ENCODE results near the gene FOXP1. TPM values are rescaled to one million over a fixed set of nuclear protein-coding genes. Genes with fewer than 3 reads are reported as not detected.
A peak's percentile ranks its signal among the peaks of the same experiment; 100 is the strongest.

FOXP1 gene
- total and polyA plus RNA-seq, 2 of the 13 experiments (the other 11 are each of a cell fraction or from before 2014, with no cell fraction given): 40.4 to 59.0 TPM

DNA sequence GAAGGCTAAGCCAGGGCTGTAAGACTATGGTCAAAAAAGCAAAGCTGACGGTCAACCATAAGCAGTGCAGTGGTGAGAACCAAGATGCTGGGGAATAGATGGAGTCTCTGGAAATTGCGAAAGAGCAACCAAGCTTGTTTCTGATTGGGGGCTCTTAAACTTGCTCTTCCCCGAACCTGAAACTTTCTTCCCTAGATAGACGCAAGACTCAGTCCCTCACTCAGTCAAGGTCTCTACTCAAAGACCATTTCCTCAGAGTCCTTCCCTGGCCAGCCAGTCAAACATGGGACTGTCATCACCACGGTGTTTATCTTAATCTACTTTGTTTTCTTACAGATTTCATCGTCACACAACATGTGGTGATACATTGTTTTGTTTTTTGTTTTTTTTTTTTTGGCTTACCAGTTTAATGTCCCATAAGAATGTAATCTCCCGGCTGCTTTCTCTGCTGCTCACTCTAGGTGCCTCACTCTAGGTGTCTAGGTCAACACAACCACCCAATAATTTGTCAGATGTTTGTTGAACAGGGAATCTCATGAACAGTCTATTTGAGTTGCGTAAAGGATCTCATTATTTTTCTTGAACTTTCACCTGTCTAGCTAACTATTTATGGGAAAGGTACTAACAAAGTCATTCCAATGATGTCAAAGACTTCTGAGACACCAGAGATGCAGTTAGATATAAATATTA, 495.4 kb downstream of the FOXP1 start (continued):
- TF ChIP-seq, protein P1, sequence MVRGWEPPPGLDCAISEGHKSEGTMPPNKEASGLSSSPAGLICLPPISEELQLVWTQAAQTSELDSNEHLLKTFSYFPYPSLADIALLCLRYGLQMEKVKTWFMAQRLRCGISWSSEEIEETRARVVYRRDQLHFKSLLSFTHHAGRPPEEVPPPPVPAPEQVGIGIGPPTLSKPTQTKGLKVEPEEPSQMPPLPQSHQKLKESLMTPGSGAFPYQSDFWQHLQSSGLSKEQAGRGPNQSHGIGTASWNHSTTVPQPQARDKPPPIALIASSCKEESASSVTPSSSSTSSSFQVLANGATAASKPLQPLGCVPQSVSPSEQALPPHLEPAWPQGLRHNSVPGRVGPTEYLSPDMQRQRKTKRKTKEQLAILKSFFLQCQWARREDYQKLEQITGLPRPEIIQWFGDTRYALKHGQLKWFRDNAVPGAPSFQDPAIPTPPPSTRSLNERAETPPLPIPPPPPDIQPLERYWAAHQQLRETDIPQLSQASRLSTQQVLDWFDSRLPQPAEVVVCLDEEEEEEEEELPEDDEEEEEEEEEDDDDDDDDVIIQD (CRISPR knock-in tag; IDR thresholded peaks at IDR 0.05; ENCODE audit: low read depth): peak; percentile 72; the same call in 1 of the 2 replicates
- no peak for TF ChIP-seq KDM5B (CRISPR knock-in tag; IDR thresholded peaks at IDR 0.05; ENCODE audit: borderline replicate concordance)
- TF ChIP-seq ATF1 (CRISPR knock-in tag; IDR thresholded peaks at IDR 0.05): peak; percentile 20; the same call in 1 of the 2 replicates
- TF ChIP-seq SIX1 (CRISPR knock-in tag; IDR thresholded peaks at IDR 0.05; ENCODE audit: borderline replicate concordance): peak; percentile 50; the same call in 1 of the 2 replicates
- TF ChIP-seq TBX2 (CRISPR knock-in tag; IDR thresholded peaks at IDR 0.05; ENCODE audit: borderline replicate concordance): peak; percentile 83
- no peak for TF ChIP-seq TCF12 (IDR thresholded peaks at IDR 0.05)
- TF ChIP-seq TCF12 (CRISPR knock-in tag; IDR thresholded peaks at IDR 0.05): 0 out of 2 replicates have a peak, but pooled peaks have one; percentile 29
- TF ChIP-seq TOPORS (CRISPR knock-in tag; IDR thresholded peaks at IDR 0.05): no peak
- TF ChIP-seq, protein P2, sequence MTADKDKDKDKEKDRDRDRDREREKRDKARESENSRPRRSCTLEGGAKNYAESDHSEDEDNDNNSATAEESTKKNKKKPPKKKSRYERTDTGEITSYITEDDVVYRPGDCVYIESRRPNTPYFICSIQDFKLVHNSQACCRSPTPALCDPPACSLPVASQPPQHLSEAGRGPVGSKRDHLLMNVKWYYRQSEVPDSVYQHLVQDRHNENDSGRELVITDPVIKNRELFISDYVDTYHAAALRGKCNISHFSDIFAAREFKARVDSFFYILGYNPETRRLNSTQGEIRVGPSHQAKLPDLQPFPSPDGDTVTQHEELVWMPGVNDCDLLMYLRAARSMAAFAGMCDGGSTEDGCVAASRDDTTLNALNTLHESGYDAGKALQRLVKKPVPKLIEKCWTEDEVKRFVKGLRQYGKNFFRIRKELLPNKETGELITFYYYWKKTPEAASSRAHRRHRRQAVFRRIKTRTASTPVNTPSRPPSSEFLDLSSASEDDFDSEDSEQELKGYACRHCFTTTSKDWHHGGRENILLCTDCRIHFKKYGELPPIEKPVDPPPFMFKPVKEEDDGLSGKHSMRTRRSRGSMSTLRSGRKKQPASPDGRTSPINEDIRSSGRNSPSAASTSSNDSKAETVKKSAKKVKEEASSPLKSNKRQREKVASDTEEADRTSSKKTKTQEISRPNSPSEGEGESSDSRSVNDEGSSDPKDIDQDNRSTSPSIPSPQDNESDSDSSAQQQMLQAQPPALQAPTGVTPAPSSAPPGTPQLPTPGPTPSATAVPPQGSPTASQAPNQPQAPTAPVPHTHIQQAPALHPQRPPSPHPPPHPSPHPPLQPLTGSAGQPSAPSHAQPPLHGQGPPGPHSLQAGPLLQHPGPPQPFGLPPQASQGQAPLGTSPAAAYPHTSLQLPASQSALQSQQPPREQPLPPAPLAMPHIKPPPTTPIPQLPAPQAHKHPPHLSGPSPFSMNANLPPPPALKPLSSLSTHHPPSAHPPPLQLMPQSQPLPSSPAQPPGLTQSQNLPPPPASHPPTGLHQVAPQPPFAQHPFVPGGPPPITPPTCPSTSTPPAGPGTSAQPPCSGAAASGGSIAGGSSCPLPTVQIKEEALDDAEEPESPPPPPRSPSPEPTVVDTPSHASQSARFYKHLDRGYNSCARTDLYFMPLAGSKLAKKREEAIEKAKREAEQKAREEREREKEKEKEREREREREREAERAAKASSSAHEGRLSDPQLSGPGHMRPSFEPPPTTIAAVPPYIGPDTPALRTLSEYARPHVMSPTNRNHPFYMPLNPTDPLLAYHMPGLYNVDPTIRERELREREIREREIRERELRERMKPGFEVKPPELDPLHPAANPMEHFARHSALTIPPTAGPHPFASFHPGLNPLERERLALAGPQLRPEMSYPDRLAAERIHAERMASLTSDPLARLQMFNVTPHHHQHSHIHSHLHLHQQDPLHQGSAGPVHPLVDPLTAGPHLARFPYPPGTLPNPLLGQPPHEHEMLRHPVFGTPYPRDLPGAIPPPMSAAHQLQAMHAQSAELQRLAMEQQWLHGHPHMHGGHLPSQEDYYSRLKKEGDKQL (CRISPR knock-in tag; IDR thresholded peaks at IDR 0.05; ENCODE audit: low read depth): peak; percentile 66; the same call in 1 of the 2 replicates
- TF ChIP-seq NFYC (CRISPR knock-in tag; IDR thresholded peaks at IDR 0.05): peak; percentile 43; the same call in 1 of the 2 replicates
- TF ChIP-seq, protein P3, sequence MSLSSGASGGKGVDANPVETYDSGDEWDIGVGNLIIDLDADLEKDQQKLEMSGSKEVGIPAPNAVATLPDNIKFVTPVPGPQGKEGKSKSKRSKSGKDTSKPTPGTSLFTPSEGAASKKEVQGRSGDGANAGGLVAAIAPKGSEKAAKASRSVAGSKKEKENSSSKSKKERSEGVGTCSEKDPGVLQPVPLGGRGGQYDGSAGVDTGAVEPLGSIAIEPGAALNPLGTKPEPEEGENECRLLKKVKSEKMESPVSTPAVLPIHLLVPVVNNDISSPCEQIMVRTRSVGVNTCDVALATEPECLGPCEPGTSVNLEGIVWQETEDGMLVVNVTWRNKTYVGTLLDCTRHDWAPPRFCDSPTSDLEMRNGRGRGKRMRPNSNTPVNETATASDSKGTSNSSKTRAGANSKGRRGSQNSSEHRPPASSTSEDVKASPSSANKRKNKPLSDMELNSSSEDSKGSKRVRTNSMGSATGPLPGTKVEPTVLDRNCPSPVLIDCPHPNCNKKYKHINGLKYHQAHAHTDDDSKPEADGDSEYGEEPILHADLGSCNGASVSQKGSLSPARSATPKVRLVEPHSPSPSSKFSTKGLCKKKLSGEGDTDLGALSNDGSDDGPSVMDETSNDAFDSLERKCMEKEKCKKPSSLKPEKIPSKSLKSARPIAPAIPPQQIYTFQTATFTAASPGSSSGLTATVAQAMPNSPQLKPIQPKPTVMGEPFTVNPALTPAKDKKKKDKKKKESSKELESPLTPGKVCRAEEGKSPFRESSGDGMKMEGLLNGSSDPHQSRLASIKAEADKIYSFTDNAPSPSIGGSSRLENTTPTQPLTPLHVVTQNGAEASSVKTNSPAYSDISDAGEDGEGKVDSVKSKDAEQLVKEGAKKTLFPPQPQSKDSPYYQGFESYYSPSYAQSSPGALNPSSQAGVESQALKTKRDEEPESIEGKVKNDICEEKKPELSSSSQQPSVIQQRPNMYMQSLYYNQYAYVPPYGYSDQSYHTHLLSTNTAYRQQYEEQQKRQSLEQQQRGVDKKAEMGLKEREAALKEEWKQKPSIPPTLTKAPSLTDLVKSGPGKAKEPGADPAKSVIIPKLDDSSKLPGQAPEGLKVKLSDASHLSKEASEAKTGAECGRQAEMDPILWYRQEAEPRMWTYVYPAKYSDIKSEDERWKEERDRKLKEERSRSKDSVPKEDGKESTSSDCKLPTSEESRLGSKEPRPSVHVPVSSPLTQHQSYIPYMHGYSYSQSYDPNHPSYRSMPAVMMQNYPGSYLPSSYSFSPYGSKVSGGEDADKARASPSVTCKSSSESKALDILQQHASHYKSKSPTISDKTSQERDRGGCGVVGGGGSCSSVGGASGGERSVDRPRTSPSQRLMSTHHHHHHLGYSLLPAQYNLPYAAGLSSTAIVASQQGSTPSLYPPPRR (CRISPR knock-in tag; IDR thresholded peaks at IDR 0.05; ENCODE audit: borderline replicate concordance): peak; percentile 76; the same call in 1 of the 2 replicates
- TF ChIP-seq HHEX (CRISPR knock-in tag; IDR thresholded peaks at IDR 0.05): 0 out of 2 replicates have a peak, but pooled peaks have one; percentile 17
- TF ChIP-seq TCF7 (IDR thresholded peaks at IDR 0.05; ENCODE audit: low read depth): 0 out of 2 replicates have a peak, but pooled peaks have one; percentile 38
